NT2/D1 (cell line): ENCODE data around the gene ZNF839.
"Not testable (repeated sequence)": the region's sequence is repeated elsewhere in the genome, so short reads cannot be mapped to it uniquely, and the experiment has no call there.

Experiments used
- DNase-seq: peaks from one replicate; pipeline ENCODE4 v3.0.0-alpha.2; 2011; ENCODE audit warnings: low read depth, low spot score
- H3K27me3 ChIP-seq: 2 replicates; pipeline ENCODE4 v1.6.0; 2011; ENCODE audit warnings: mild to moderate bottlenecking; ENCODE audit not compliant: insufficient read length, insufficient read depth
- H3K36me3 ChIP-seq: 2 replicates; pipeline ENCODE4 v1.6.1; 2011; ENCODE audit warnings: mild to moderate bottlenecking, low read length, mixed read lengths; ENCODE audit not compliant: insufficient read depth, insufficient read length
- H3K4me1 ChIP-seq: 2 replicates; pipeline ENCODE4 v1.5.1; 2011; ENCODE audit not compliant: insufficient read depth, insufficient read length
- H3K4me3 ChIP-seq: 2 replicates; pipeline ENCODE4 v1.5.1; 2011; ENCODE audit warnings: low read depth; ENCODE audit not compliant: insufficient read length
- H3K9ac ChIP-seq: 2 replicates; pipeline ENCODE4 v1.6.0; 2011; ENCODE audit warnings: low read depth; ENCODE audit not compliant: insufficient read length
- H3K9me3 ChIP-seq: 2 replicates; pipeline ENCODE4 v1.5.1; 2011; ENCODE audit warnings: mild to moderate bottlenecking, low read length; ENCODE audit not compliant: insufficient read depth
- SUZ12 ChIP-seq: IDR thresholded peaks from 2 replicates; pipeline ENCODE4 v1.6.1; 2011; ENCODE audit not compliant: insufficient read length, insufficient read depth; ENCODE audit errors: extremely low read depth
- YY1 ChIP-seq: IDR thresholded peaks from 2 replicates; pipeline ENCODE4 v1.6.1; 2011; ENCODE audit not compliant: insufficient read length, insufficient read depth
- ZNF274 ChIP-seq: IDR thresholded peaks from 2 replicates; pipeline ENCODE4 v1.6.1; 2011; ENCODE audit warnings: mild to moderate bottlenecking, low read depth, low read length

Gene ZNF839

DNA sequence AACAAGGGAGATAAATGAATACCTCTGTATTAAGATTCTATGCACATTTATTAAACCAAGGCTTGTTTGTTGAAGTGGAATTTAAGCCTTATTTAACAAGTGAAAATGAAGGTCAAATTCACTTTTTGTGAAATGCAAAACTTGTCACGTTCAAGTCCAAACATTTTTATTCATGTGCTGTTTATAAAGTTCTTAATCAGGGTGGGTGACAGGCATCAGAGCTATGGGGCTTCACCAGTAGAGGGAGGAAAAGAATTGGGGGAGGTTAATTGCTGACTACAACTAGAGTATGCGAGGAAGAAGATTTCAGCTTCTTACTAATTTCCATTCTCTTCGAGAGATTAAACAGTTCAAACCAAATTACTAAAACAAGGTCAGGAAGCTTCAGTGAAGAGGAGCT lies 24.3 kb upstream of the ZNF839 start:
- DNase-seq: no peak
- peaks cover 8% of the 10 kb centered on the region; the same call in 1 of the 2 replicates for H3K9me3 ChIP-seq
- H3K4me1 ChIP-seq: no peaks in the 10 kb centered on the region
- no peaks in the 10 kb centered on the region for H3K27me3 ChIP-seq
- no peaks in the 10 kb centered on the region for H3K36me3 ChIP-seq
- H3K9ac ChIP-seq: no peak overlapping the region
- TF ChIP-seq SUZ12 (no peak), ZNF274 (no peak), YY1 (no peak)
- no peak overlapping the region for H3K4me3 ChIP-seq

DNA sequence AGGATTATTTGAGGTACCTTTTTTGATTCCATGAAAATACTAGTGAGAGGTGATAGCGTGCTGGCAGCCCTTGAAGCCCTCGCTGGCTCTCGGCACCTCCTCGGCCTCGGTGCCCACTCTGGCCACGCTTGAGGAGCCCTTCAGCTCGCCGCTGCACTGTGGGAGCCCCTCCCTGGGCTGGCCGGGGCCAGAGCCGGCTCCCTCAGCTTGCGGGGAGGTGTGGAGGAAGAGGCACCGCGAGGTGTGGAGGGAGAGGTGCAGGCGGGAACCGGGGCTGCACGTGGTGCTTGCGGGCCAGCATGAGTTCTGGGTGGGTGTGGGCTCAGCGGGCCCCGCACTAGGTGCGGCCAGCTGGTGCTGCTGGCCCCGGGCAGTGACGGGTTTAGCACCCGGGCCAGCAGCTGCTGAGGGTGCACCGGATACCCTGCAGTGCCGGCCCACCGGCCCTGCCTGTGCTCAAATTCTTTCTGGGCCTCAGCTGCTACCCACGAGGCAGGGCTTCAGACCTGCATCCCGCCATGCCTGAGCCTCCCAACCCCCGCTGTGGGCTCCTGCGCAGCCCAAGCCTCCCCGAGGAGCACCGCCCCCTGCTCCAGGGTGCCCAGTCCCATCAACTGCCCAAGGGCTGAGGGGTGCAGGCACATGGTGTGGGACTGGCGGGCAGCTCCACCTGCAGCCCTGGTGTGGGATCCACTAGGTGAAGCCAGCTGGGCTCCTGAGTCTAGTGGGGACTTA lies 21.9 kb upstream of the ZNF839 start:
- Histone ChIP-seq H3K4me1 (no peaks in the 10 kb centered on the region), H3K36me3 (no peaks in the 10 kb centered on the region), H3K9ac (no peak overlapping the region), H3K9me3 (peaks cover 8% of the 10 kb centered on the region; the same call in 1 of the 2 replicates), H3K4me3 (no peak overlapping the region), H3K27me3 (no peaks in the 10 kb centered on the region)
- TF ChIP-seq SUZ12 (no peak), YY1 (no peak), ZNF274 (no peak)
- no peak for DNase-seq

- not testable (repeated sequence) for H3K4me3 ChIP-seq, H3K4me1 ChIP-seq, DNase-seq, H3K36me3 ChIP-seq, H3K27me3 ChIP-seq, H3K9ac ChIP-seq, H3K9me3 ChIP-seq
Measured at GRCh38 chr14:102298303-102299070, 21.1 kb upstream of the ZNF839 start.

GRCh38 chr14:102303664-102304063 lies 15.9 kb upstream of the ZNF839 start:
- no peak for TF ChIP-seq ZNF274
- no peak for TF ChIP-seq YY1
- no peak for TF ChIP-seq SUZ12
- no peaks in the 10 kb centered on the region for H3K4me1 ChIP-seq
- no peak overlapping the region for H3K9ac ChIP-seq
- no peak overlapping the region for H3K4me3 ChIP-seq
- H3K27me3 ChIP-seq: no peaks in the 10 kb centered on the region
- no peaks in the 10 kb centered on the region for H3K9me3 ChIP-seq
- DNase-seq: no peak
- no peaks in the 10 kb centered on the region for H3K36me3 ChIP-seq

DNA sequence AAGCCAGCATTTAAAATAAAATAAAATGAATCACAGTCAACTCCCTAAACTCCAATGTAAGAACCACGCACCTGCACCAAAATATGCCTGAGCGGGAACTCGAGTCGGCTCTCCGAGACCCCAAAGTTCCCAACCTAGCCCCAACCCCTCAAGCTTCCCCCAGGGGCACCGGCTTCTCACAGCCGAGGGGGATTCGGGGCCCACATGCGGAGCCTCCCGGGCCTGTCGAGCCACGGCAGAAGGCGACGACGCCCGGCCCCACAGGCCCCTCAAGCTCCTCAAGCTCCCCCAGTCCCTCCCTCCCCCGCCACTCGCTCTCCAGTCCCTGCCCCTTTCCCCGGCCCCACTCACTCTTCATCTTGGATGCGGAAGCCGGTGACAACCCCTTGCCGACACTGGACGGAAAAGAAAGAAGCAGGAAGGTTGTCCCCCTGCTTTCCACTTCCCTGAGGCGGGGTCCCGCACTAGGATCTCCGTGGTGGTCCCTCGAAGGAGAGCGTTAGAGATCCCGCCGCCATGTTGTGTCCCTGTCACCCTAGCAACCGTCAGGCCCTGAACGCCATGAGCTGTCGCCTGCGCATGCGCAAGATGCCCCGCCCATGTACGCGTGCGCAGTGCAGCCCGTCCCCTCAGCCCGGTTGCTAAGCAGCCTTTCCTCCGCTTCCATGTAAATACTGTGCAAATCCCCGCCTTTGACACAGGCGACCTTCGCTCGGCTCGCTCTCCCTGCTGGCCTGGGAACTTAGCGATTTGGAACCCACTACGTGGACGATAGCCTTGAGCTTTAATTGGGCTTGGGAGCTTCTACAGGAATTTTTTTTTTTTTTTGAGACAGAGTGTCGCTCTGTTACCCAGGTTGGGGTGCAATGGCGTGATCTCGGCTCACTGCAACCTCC lies 14.7 kb upstream of the ZNF839 start, which contains the start of gene MOK:
TSS of gene MOK (minus strand) at position 554 of the 896 bp plus-strand sequence. CDS start at position 358, 196 bp downstream.
- no peaks in the 10 kb centered on the region for H3K4me1 ChIP-seq
- H3K27me3 ChIP-seq: no peaks in the 10 kb centered on the region
- no peak within 1 kb of the TSS for H3K9ac ChIP-seq
- no peak for TF ChIP-seq SUZ12
- peak; percentile 70 for TF ChIP-seq YY1
- no peaks in the 10 kb centered on the region for H3K9me3 ChIP-seq
- DNase-seq: peak; percentile 92
- H3K36me3 ChIP-seq: no peaks in the 10 kb centered on the region
- H3K4me3 ChIP-seq: peak within 1 kb of the TSS; percentile 72

DNA sequence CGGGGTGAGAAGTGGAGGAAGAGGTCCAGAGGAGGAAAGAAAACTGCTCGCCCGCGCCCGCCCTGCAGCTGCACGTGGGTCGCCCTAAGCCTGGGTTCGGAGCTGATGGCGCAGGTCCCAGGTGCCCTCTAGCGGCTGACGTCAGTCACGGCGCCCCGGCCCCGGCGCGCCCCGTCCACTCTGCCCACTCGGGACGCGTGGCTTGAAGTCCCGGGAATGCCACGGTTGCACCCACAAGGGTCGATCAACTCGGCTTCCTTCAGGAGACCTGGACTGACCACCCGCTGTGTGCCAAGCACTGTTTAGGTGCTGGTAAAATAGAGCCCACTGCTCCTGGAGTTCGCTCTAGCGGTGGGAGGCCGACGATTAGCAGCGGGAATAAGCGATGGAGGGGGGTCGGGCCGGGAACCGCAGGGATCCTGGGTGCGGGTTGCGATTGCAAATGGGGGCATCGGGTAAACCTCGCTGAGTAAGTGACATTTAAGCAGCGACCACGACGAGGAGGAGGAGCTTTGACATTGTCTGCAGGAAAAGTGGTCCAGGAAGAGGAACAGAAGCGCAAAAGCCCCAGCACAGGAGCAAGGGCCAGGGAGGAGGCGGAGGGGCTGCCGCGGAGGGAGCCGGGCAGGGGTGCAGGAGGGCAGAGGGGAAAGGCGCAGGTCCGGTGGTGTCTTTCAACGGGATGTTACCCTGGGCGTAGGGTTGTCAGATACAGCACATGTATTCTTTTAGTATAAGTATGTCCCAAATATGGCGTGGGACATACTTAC lies 5.1 kb upstream of the ZNF839 start:
- DNase-seq: no peak
- no peaks in the 10 kb centered on the region for H3K9me3 ChIP-seq
- no peaks in the 10 kb centered on the region for H3K4me1 ChIP-seq
- H3K9ac ChIP-seq: peak overlapping the region; percentile 72
- H3K27me3 ChIP-seq: no peaks in the 10 kb centered on the region
- no peaks in the 10 kb centered on the region for H3K36me3 ChIP-seq
- no peak for TF ChIP-seq SUZ12
- no peak for TF ChIP-seq ZNF274
- no peak for TF ChIP-seq YY1
- peak overlapping the region; percentile 51 for H3K4me3 ChIP-seq
